K562 (cell line): Measurements from ENCODE around the gene BSCL2. TPM values are rescaled to one million over a fixed set of nuclear protein-coding genes. Genes with fewer than 3 reads are reported as not detected.

Experiments
- E2F1 ChIP-seq: sonication (generic); formaldehyde crosslinking; IDR thresholded peaks from 2 replicates; pipeline ENCODE4 v1.8.1; 2023; ENCODE audit warnings: mild to moderate bottlenecking, missing genetic modification reagents, moderate library complexity
- ESRRB ChIP-seq: fragments of 250-450 bp; sonication (Bioruptor Pico); IDR thresholded peaks from 2 replicates; pipeline ENCODE4 v1.5.0; 2020; ENCODE audit warnings: mild to moderate bottlenecking, moderate library complexity, borderline replicate concordance
- MTF1 ChIP-seq: fragments of 250-450 bp; sonication (Bioruptor Pico); IDR thresholded peaks from 2 replicates; pipeline ENCODE4 v1.9.0; 2021; ENCODE audit warnings: moderate library complexity, mild to moderate bottlenecking, inconsistent platforms, borderline replicate concordance
- NCOA6 ChIP-seq: fragments of 450-650 bp; IDR thresholded peaks from 2 replicates; pipeline ENCODE4 v1.6.1; 2017; ENCODE audit warnings: mild to moderate bottlenecking
- NFXL1 ChIP-seq: fragments of 450-650 bp; formaldehyde crosslinking; IDR thresholded peaks from 2 replicates; pipeline ENCODE4 v1.4.0; 2021; ENCODE audit warnings: mild to moderate bottlenecking
- NR2C2 ChIP-seq, 2 experiments: fragments of 200-800 bp in 1 of 2; sonication (Bioruptor generic) in 1 of 2; sonication (generic) in 1 of 2; formaldehyde crosslinking in 1 of 2; IDR thresholded peaks; 2 replicates each; pipeline versions ENCODE4 v1.6.1 to v1.8.0; 2016 to 2022; ENCODE audit warnings: mild to moderate bottlenecking in 1 of 2, missing compliant biosample characterization in 1 of 2, missing genetic modification characterization in 1 of 2, missing genetic modification reagents in 1 of 2
- PRDM10 ChIP-seq: fragments of 450-650 bp; IDR thresholded peaks from 2 replicates; pipeline ENCODE4 v1.6.1; 2018; ENCODE audit not compliant: partially characterized antibody
- RAD51 ChIP-seq: fragments of 450-650 bp; IDR thresholded peaks from 2 replicates; pipeline ENCODE4 v1.7.1; 2016; ENCODE audit warnings: low read depth, mild to moderate bottlenecking, borderline replicate concordance
- SOX6 ChIP-seq: fragments of 450-650 bp; IDR thresholded peaks from 2 replicates; pipeline ENCODE4 v1.6.1; 2014; ENCODE audit warnings: mild to moderate bottlenecking
- SUPT5H ChIP-seq: fragments of 450-650 bp; IDR thresholded peaks from 2 replicates; pipeline ENCODE4 v1.6.1; 2016
- TBP ChIP-seq: optimal IDR thresholded peaks from 2 replicates; pipeline ENCODE3; 2011; ENCODE audit warnings: low read depth, low read length, improper control_type of control experiment
- TEAD1 ChIP-seq, 2 experiments: fragments of 450-650 bp in 1 of 2; sonication (generic) in 1 of 2; formaldehyde crosslinking; IDR thresholded peaks; 2 replicates each; pipeline versions ENCODE4 v1.4.0 to v1.8.0; 2020 to 2022; ENCODE audit warnings: mild to moderate bottlenecking in 2 of 2, missing genetic modification reagents in 1 of 2
- TRIM28 ChIP-seq: fragments of 450-650 bp; IDR thresholded peaks from 2 replicates; pipeline ENCODE4 v1.6.1; 2017
- ZBTB9 ChIP-seq: fragments of 450-650 bp; formaldehyde crosslinking; IDR thresholded peaks from 2 replicates; pipeline ENCODE4 v1.4.0; 2020; ENCODE audit warnings: mild to moderate bottlenecking, moderate library complexity
- ZNF134 ChIP-seq: fragments of 250-450 bp; sonication (Bioruptor Pico); conservative IDR thresholded peaks from 2 replicates; pipeline ENCODE4 v1.4.0; 2020
- ZNF184 ChIP-seq: sonication (generic); formaldehyde crosslinking; IDR thresholded peaks from 2 replicates; pipeline ENCODE4 v1.5.0; 2020; ENCODE audit warnings: missing genetic modification reagents
- ZNF24 ChIP-seq: fragments of 450-650 bp; IDR thresholded peaks from 2 replicates; pipeline ENCODE4 v1.6.1; 2016
- ZNF324 ChIP-seq: fragments of 250-450 bp; sonication (Bioruptor Pico); IDR thresholded peaks from 2 replicates; pipeline ENCODE4 v1.4.0; 2020; ENCODE audit warnings: mild to moderate bottlenecking
- ZNF431 ChIP-seq: sonication (generic); formaldehyde crosslinking; IDR thresholded peaks from 2 replicates; pipeline ENCODE4 v1.8.0; 2022; ENCODE audit warnings: mild to moderate bottlenecking, missing genetic modification reagents
- ZNF766 ChIP-seq: fragments of 200-800 bp; sonication (Bioruptor generic); conservative IDR thresholded peaks from 2 replicates; pipeline ENCODE4 v1.6.1; 2016; ENCODE audit warnings: missing genetic modification characterization, missing compliant biosample characterization
- polyA plus RNA-seq, 8 experiments: library from polyadenylated mRNA; depleted of rRNA in 4 of 8; stranded (reverse) in 5 of 8; unstranded in 3 of 8; fragments of >200 nt; fragmentation: Nextera tagmentation in 2 of 8; fragmentation: Illumina TruSeq in 1 of 8; extraction: Ambion mirVana in 2 of 8; extraction: Trizol in 1 of 8; gene quantifications; 2 replicates each; pipeline versions ENCODE4 v1.2.1 to v1.2.3, GENCODE V29; 2011 to 2014; ENCODE audit warnings: inconsistent platforms in 1 of 8, missing spikeins in 1 of 8
- total RNA-seq, 7 experiments: library from RNA; depleted of rRNA in 6 of 7; stranded (reverse); fragments of >200 nt in 6 of 7; fragmentation: Illumina TruSeq in 2 of 7; extraction: Trizol in 2 of 7; gene quantifications; 2 replicates each; pipeline versions ENCODE4 v1.2.1 to v1.2.3, GENCODE V29; 2011 to 2021; ENCODE audit warnings: low replicate concordance in 1 of 7
- TF ChIP-seq, protein P1 (sequence below): IDR thresholded peaks from 2 replicates; pipeline ENCODE4 v1.6.1; 2016; ENCODE audit warnings: missing genetic modification characterization, missing compliant biosample characterization

BSCL2 gene
- total and polyA plus RNA-seq, 9 of the 15 experiments (the other 6 are each of a cell fraction or from before 2014, with no cell fraction given) = 18.9 to 51.7 (median 35.2) TPM

GRCh38 chr11:62665075-62665598 lies 42.1 kb downstream of the BSCL2 start, which contains the start of the genes C11orf98 and CSKMT (continued):
- TF ChIP-seq E2F1 (CRISPR knock-in tag) (peak; percentile 52; the same call in 1 of the 2 replicates), NCOA6 (0 out of 2 replicates have a peak, but pooled peaks have one; percentile 41), ZBTB9 (CRISPR knock-in tag) (peak; percentile 79; the same call in 1 of the 2 replicates), ZNF24 (no peak), TEAD1 (CRISPR knock-in tag; IDR thresholded peaks at IDR 0.05) (peak in 1 of 2 experiments; percentile 70; a peak in 2 of 4 replicates), ESRRB (CRISPR knock-in tag) (0 out of 2 replicates have a peak, but pooled peaks have one; percentile 67), TBP (no peak), PRDM10 (peak; percentile 46), RAD51 (no peak), SUPT5H (peak; percentile 100), ZNF766 (CRISPR knock-in tag) (peak; percentile 60; the same call in 1 of the 2 replicates), NFXL1 (CRISPR knock-in tag) (peak; percentile 56; the same call in 1 of the 2 replicates), NR2C2 (CRISPR knock-in tag; IDR thresholded peaks at IDR 0.05) (no peak), NR2C2 (tag; IDR thresholded peaks at IDR 0.05) (peak; percentile 53; the same call in 1 of the 2 replicates), ZNF324 (CRISPR knock-in tag) (peak; percentile 18; the same call in 1 of the 2 replicates), MTF1 (no peak), ZNF184 (no peak), ZNF431 (CRISPR knock-in tag) (no peak), TRIM28 (no peak), ZNF134 (CRISPR knock-in tag) (no peak), SOX6 (no peak)
- TF ChIP-seq, protein P1, sequence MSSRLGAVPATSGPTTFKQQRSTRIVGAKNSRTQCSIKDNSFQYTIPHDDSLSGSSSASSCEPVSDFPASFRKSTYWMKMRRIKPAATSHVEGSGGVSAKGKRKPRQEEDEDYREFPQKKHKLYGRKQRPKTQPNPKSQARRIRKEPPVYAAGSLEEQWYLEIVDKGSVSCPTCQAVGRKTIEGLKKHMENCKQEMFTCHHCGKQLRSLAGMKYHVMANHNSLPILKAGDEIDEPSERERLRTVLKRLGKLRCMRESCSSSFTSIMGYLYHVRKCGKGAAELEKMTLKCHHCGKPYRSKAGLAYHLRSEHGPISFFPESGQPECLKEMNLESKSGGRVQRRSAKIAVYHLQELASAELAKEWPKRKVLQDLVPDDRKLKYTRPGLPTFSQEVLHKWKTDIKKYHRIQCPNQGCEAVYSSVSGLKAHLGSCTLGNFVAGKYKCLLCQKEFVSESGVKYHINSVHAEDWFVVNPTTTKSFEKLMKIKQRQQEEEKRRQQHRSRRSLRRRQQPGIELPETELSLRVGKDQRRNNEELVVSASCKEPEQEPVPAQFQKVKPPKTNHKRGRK (tag) = no peak
